ENCODE data around the gene DNAH1. TPM values are rescaled to one million over a fixed set of nuclear protein-coding genes. Genes with fewer than 3 reads are reported as not detected.
A peak's percentile ranks its signal among the peaks of the same experiment; 100 is the strongest.

DNAH1 gene
- total and polyA plus RNA-seq, 2 donors from 2014 or later = 1.7 to 12.1 TPM

- no peak for TF ChIP-seq CTCF (IDR thresholded peaks at IDR 0.05; ENCODE audit: borderline replicate concordance, extremely low read depth, insufficient read depth)
- Histone ChIP-seq H3K4me3 (ENCODE audit: low read length in 3 of 3) (no peak overlapping the region), H3K4me1 (ENCODE audit: control insufficient read depth in 2 of 3, insufficient read depth in 2 of 3, low read depth in 1 of 3, low read length in 3 of 3) (peaks cover 0 to 15% (median 12%) of the 10 kb centered on the region in 3 donors), H3K9ac (ENCODE audit: low read length in 3 of 3) (no peak overlapping the region), H3K9me3 (ENCODE audit: control insufficient read depth in 2 of 3, insufficient read depth in 1 of 3, low read length in 3 of 3) (no peaks in the 10 kb centered on the region), H3K36me3 (ENCODE audit: control insufficient read depth in 2 of 3, insufficient read depth in 3 of 3, low read length in 3 of 3) (no peaks in the 10 kb centered on the region), H3K27me3 (ENCODE audit: control insufficient read depth, insufficient read depth, low read length) (no peaks in the 10 kb centered on the region), H3K27ac (ENCODE audit: low read depth in 2 of 2, low read length in 2 of 2) (peak overlapping the region; percentile 33 to 34)
- DNase-seq (peak in 2 of 5 donors; percentile 69 to 71), FAIRE-seq (no peak)
- intact Hi-C loops (cut with DNase I) = no loop called here
Measured at GRCh38 chr3:52432691-52433141, 116.6 kb downstream of the DNAH1 start.

DNA sequence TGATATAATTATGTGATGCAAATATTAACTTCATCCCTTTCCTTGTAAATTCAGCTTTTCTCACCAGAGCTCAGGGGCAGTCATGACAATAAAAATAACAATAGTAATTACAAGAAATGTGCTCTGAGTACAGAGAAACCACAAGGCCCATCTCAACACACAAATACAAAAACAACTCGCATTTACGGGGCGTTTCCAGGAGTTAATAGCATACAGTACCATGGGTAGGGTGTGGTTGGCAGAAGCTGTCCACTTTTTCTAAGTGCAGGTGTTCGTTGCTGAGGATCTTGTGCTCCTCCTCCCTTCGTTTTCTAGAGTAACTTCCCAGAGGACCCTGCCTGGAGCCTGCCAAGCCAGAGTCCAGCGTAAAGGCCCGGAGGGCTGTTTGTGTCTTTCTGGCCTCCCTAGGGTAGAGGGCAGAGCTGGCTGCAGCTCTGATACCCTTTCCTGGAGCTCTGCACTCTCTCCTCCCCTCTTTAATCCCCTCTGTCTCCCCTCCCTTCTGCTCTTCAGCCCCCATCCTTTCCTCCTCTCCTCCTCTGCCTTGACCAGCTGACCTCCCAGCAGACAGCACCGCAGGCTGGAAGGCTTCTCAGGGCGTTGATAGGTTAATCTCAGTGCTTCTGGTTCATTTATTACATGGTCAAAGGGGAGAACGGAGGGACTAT, 117.3 kb downstream of the DNAH1 start:
- FAIRE-seq (no peak), DNase-seq (peak in 2 of 5 donors; percentile 44 to 53)
- H3K9ac ChIP-seq (ENCODE audit: low read length in 3 of 3) = no peak overlapping the region
- no peak overlapping the region for H3K4me3 ChIP-seq (ENCODE audit: low read length in 3 of 3)
- TF ChIP-seq CTCF (IDR thresholded peaks at IDR 0.05; ENCODE audit: borderline replicate concordance, extremely low read depth, insufficient read depth) = no peak
- no peaks in the 10 kb centered on the region for H3K27me3 ChIP-seq (ENCODE audit: control insufficient read depth, insufficient read depth, low read length)
- H3K36me3 ChIP-seq (ENCODE audit: control insufficient read depth in 2 of 3, insufficient read depth in 3 of 3, low read length in 3 of 3) = no peaks in the 10 kb centered on the region
- peak overlapping the region in 1 of 2 donors; percentile 44 for H3K27ac ChIP-seq (ENCODE audit: low read depth in 2 of 2, low read length in 2 of 2)
- intact Hi-C loops (cut with DNase I) = no loop called here
- H3K4me1 ChIP-seq (ENCODE audit: control insufficient read depth in 2 of 3, insufficient read depth in 2 of 3, low read depth in 1 of 3, low read length in 3 of 3) = peaks cover 0 to 15% (median 12%) of the 10 kb centered on the region in 3 donors
- H3K9me3 ChIP-seq (ENCODE audit: control insufficient read depth in 2 of 3, insufficient read depth in 1 of 3, low read length in 3 of 3) = no peaks in the 10 kb centered on the region

GRCh38 chr3:52433996-52434479, 117.9 kb downstream of the DNAH1 start:
- intact Hi-C loops (cut with DNase I) = no loop called here
- Histone ChIP-seq H3K27ac (ENCODE audit: low read depth in 2 of 2, low read length in 2 of 2) (peak overlapping the region in 1 of 2 donors; percentile 44), H3K9ac (ENCODE audit: low read length in 3 of 3) (no peak overlapping the region), H3K4me3 (ENCODE audit: low read length in 3 of 3) (no peak overlapping the region), H3K4me1 (ENCODE audit: control insufficient read depth in 2 of 3, insufficient read depth in 2 of 3, low read depth in 1 of 3, low read length in 3 of 3) (peaks cover 0 to 13% (median 9%) of the 10 kb centered on the region in 3 donors), H3K27me3 (ENCODE audit: control insufficient read depth, insufficient read depth, low read length) (no peaks in the 10 kb centered on the region), H3K9me3 (ENCODE audit: control insufficient read depth in 2 of 3, insufficient read depth in 1 of 3, low read length in 3 of 3) (no peaks in the 10 kb centered on the region), H3K36me3 (ENCODE audit: control insufficient read depth in 2 of 3, insufficient read depth in 3 of 3, low read length in 3 of 3) (no peaks in the 10 kb centered on the region)
- DNase-seq (no peak), FAIRE-seq (no peak)
- TF ChIP-seq CTCF (IDR thresholded peaks at IDR 0.05; ENCODE audit: borderline replicate concordance, extremely low read depth, insufficient read depth) = no peak
